PC-9 (cell line): ENCODE results near the gene RPS21. TPM values are rescaled to one million over a fixed set of nuclear protein-coding genes. Genes with fewer than 3 reads are reported as not detected.
A peak's percentile ranks its signal among the peaks of the same experiment; 100 is the strongest.

ENCODE experiments used
- BruUV-seq: library from RNA; stranded (reverse); fragments of 400-500 nt; replicated peaks from 2 replicates; lab custom pipeline; 2021; lab: Mats Ljungman, UMichigan
- CTCF ChIA-PET: fragments of 300-600 bp; sonication (Branson Sonifier 250); formaldehyde crosslinking; loops from one replicate; lab custom pipeline; 2022; ENCODE audit warnings: antibody characterized with exemption; lab: Charles Lee
- POLR2A ChIA-PET: fragments of 300-600 bp; sonication (Branson Sonifier 250); formaldehyde crosslinking; loops from one replicate; lab custom pipeline; 2022; ENCODE audit warnings: antibody characterized with exemption; ENCODE audit not compliant: unreplicated experiment; lab: Charles Lee
- DNase-seq, 2 experiments: peaks; one replicate each; pipeline versions ENCODE4 v3.0.0 to v3.0.0-alpha.2; 2015 to 2022; ENCODE audit warnings: mixed read lengths in 1 of 2
- H2AFZ ChIP-seq: fragments of 200-600 bp; sonication (generic); 2 replicates; pipeline ENCODE4 v1.8.1; 2017; ENCODE audit warnings: antibody characterized with exemption
- H3F3A ChIP-seq: fragments of 200-600 bp; sonication (generic); 2 replicates; pipeline ENCODE4 v1.8.1; 2017; ENCODE audit warnings: antibody characterized with exemption, mild to moderate bottlenecking, low read depth; ENCODE audit not compliant: insufficient read depth
- H3K27ac ChIP-seq: fragments of 200-600 bp; sonication (generic); 2 replicates; pipeline ENCODE4 v1.6.1; 2016; ENCODE audit warnings: mixed run types
- H3K27me3 ChIP-seq: fragments of 200-600 bp; sonication (generic); 2 replicates; pipeline ENCODE4 v1.6.1; 2016; ENCODE audit warnings: low read depth, mixed run types; ENCODE audit not compliant: insufficient read depth
- H3K36me3 ChIP-seq: fragments of 200-600 bp; sonication (generic); 2 replicates; pipeline ENCODE4 v1.6.1; 2016; ENCODE audit warnings: low read depth, mixed run types
- H3K4me1 ChIP-seq: fragments of 200-600 bp; sonication (generic); replicated peaks from 2 replicates; pipeline ENCODE4 v1.6.1; 2016; ENCODE audit warnings: mixed run types; ENCODE audit not compliant: insufficient read depth
- H3K4me2 ChIP-seq: fragments of 200-600 bp; sonication (generic); 2 replicates; pipeline ENCODE4 v1.6.1; 2017; ENCODE audit warnings: mixed run types
- H3K4me3 ChIP-seq: fragments of 200-600 bp; sonication (generic); 2 replicates; pipeline ENCODE4 v1.6.1; 2016; ENCODE audit warnings: mixed run types
- H3K79me2 ChIP-seq: fragments of 200-600 bp; sonication (generic); 2 replicates; pipeline ENCODE4 v1.6.1; 2017; ENCODE audit warnings: low read depth, mixed run types
- H3K9me2 ChIP-seq: fragments of 200-600 bp; sonication (generic); 2 replicates; pipeline ENCODE4 v1.8.1; 2017; ENCODE audit warnings: mild to moderate bottlenecking; ENCODE audit not compliant: insufficient read depth
- H3K9me3 ChIP-seq: fragments of 200-600 bp; sonication (generic); 2 replicates; pipeline ENCODE4 v1.8.1; 2016; ENCODE audit warnings: low read depth; ENCODE audit not compliant: insufficient read depth
- H4K20me1 ChIP-seq: fragments of 200-600 bp; sonication (generic); 2 replicates; pipeline ENCODE4 v1.8.1; 2017; ENCODE audit not compliant: insufficient read depth
- CTCF ChIP-seq: fragments of 200-600 bp; sonication (generic); conservative IDR thresholded peaks from 2 replicates; pipeline ENCODE4 v1.6.1; 2017; ENCODE audit warnings: mixed run types, antibody characterized with exemption, mild to moderate bottlenecking, moderate library complexity
- EZH2 ChIP-seq: fragments of 200-600 bp; sonication (generic); IDR thresholded peaks from 2 replicates; pipeline ENCODE4 v1.8.0; 2017; ENCODE audit warnings: antibody characterized with exemption, low read depth
- intact Hi-C: fragments of 100-400 bp; cut with micrococcal nuclease; formaldehyde crosslinking; loops from one replicate; pipeline ENCODE4 v1.10.0; 2022; ENCODE audit not compliant: unreplicated experiment
- total RNA-seq: library from RNA; stranded (reverse); gene quantifications from 2 replicates; pipeline ENCODE4 v1.2.3, GENCODE V29; 2021

The RPS21 gene
- total RNA-seq, 1 experiment from 2014 or later = 2,275 TPM

- BruUV-seq = no TSS peak
- peaks cover 22% of the 10 kb centered on the region for H4K20me1 ChIP-seq
- H3K4me3 ChIP-seq = peak overlapping the region; percentile 78
- peaks cover 66% of the 10 kb centered on the region for H3K79me2 ChIP-seq
- TF ChIP-seq EZH2 (no peak), CTCF (no peak)
- CTCF ChIA-PET = interaction anchor here (1.4 to 2.1 kb wide), 3 partner anchors 12 to 19 kb away, joined by 5 to 10 read pairs (median 6); no protein-coding TSS in a partner anchor
- intact Hi-C loops = no loop called here
- POLR2A ChIA-PET = interaction anchor here (2.5 kb wide), 1 partner anchor 14 kb away, joined by 41 read pairs; no protein-coding TSS in a partner anchor
- no peaks in the 10 kb centered on the region for H3K9me3 ChIP-seq
- peak overlapping the region; percentile 92 for H3K27ac ChIP-seq
- H2AFZ ChIP-seq = no peak overlapping the region
- H3K4me2 ChIP-seq = peak overlapping the region; percentile 96
- H3K36me3 ChIP-seq = 0 out of 2 replicates have a peak, but pooled peaks cover 5% of the 10 kb centered on the region
- no peaks in the 10 kb centered on the region for H3K27me3 ChIP-seq
- peaks cover 45% of the 10 kb centered on the region for H3F3A ChIP-seq
- H3K4me1 ChIP-seq = peaks cover 62% of the 10 kb centered on the region
- peak; percentile 59 to 68 for DNase-seq
- no peaks in the 10 kb centered on the region for H3K9me2 ChIP-seq
Measured at GRCh38 chr20:62363920-62364851, 22.7 kb upstream of the RPS21 start.

DNA sequence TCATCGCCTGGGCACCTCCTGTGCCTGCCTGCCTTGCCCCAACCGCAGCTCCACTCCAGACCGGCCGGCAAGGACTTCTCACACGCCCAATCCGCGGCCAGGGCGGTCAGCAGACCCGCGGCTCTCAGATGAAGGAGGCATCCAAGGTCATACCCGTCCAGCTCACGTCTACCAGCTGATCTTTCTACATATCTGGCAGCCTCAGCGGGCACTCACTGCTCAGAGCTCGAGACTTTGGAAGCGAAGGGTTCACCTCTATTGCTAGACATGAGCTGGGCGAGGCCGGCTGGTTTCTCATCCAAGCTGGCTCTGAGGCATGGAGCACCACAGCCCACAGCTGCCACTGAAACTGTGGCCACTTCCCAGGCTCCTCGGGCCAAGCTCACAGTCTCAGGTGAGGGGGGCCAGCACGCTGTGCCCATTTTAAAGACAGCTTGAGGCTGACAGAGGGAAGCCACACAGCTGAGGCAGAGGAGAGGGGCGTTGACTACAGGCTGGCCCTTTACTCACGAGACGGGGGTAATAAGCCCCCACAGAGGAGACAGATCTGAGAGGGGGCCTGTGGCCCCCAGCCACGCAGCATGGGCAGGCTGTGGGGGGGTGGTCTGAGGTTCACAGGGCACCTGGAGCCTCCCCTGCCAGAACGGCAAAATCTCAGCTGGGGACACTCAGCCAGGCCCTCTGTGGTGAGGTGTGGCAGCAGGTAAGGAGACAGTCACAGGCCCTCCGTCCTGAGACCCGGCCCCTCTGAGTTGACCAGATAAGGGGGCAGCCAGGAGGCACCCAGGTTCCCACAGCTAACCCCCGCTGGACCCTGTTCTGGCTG, 21.8 kb upstream of the RPS21 start:
- Histone ChIP-seq H3K9me2 (no peaks in the 10 kb centered on the region), H3K27ac (peak overlapping the region; percentile 92), H3K4me3 (peak overlapping the region; percentile 78), H4K20me1 (peaks cover 22% of the 10 kb centered on the region), H3K4me2 (peak overlapping the region; percentile 96), H3K4me1 (peaks cover 67% of the 10 kb centered on the region), H3K79me2 (peaks cover 66% of the 10 kb centered on the region), H3K36me3 (0 out of 2 replicates have a peak, but pooled peaks cover 5% of the 10 kb centered on the region), H2AFZ (no peak overlapping the region), H3K27me3 (no peaks in the 10 kb centered on the region), H3F3A (peaks cover 54% of the 10 kb centered on the region), H3K9me3 (no peaks in the 10 kb centered on the region)
- intact Hi-C loops = loop anchor here (5.0 kb wide), 1 partner anchor 427 kb away; no protein-coding TSS in a partner anchor
- ChIA-PET POLR2A (interaction anchor here (0.6 to 2.5 kb wide), 8 partner anchors 11 to 123 kb away, joined by 3 to 41 read pairs (median 3); no protein-coding TSS in a partner anchor), CTCF (interaction anchor here (1.4 to 2.1 kb wide), 3 partner anchors 13 to 18 kb away, joined by 5 to 10 read pairs (median 6); no protein-coding TSS in a partner anchor)
- TSS peak; percentile 22 for BruUV-seq
- peak in 1 of 2 experiments; percentile 34 for DNase-seq
- no peak for TF ChIP-seq EZH2
- no peak for TF ChIP-seq CTCF
